ENCODE results near the gene SORCS2.

DNA sequence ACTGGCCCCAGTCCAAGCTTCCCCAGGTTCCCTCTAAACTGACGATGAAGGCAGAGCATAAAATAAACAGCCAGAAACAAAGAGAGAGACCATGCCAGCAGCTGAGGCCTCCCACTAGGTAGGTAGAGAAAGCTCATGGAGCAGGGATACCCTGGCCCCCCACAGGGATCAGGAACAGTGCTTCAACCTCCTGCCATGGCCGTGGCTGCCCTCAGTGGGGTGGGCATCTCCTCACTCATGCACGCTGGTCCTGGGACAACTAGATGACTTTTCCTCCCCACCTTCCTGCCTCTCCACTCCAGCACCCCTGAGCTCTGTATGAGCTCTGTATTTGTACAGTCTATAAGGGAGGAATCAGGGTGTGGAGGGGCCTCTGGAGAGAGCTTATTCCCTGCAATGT lies 360.1 kb downstream of the SORCS2 start:
- TF ChIP-seq CTCF (conservative IDR thresholded peaks at IDR 0.05; ENCODE audit: low read length) (no peak), EZH2phosphoT487 (IDR thresholded peaks at IDR 0.05; ENCODE audit: borderline replicate concordance, low read depth, low read length) (no peak)

Data from OCI-LY7 (cell line).